ENCODE results near the gene MCL1.

MCL1 gene

GRCh38 chr1:150535511-150536287 lies 43.7 kb downstream of the MCL1 start:
- DNase-seq = no peak

- DNase-seq = no peak
These were observed 45.4 kb downstream of the MCL1 start for GRCh38 chr1:150534002-150534401.

DNA sequence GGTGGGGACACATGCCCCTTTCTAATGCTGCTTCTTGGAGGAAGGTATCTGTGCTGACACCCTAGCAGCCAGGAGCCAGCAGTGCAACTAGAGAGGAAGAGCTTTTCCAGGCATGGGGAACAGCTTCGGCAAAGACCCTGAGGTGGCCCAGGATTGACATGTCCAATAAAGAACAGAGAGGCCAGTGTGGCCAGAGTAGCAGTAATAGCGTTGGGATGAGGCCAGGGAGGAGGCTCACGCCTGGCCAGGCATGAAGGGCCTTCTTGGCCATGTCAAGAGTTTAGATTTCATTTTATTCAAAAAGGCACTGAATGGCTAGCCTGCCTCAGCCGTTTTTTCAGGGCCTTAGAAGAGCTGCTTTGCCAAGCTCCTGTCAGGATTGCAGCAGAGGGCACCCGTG lies 46.5 kb downstream of the MCL1 start:
- DNase-seq = no peak

DNA sequence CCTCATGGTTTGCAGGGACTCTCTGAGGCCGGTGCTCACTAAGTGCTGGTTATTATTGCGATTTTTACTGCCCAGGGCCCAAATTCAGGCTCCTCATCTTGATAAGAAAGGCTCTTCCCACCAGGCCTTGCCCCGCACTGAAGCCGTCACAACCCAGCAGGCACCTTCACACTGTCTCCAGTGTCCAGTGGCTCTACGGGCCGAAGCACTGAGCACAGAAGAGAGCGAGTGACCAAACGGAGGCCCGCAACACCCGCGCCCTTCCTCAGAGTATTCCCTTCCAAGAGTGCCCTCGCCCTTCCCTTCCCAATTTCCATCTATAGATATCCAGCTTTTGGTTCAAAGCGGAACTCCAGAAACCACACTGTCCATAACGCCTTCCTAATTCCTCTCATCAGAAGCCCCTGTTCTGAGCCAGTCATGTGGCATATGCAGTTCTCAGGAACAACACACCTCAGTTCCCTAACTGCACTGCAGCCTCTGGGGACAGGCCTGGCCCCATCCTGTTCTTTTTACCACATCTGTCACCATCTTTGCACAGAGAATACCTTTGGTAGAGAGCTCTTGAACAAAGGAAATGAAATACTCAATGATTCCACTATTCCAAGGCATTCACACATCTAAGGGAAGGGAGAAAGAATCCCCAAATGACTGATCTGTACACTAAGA lies 48.8 kb downstream of the MCL1 start:
- no peak for DNase-seq

DNA sequence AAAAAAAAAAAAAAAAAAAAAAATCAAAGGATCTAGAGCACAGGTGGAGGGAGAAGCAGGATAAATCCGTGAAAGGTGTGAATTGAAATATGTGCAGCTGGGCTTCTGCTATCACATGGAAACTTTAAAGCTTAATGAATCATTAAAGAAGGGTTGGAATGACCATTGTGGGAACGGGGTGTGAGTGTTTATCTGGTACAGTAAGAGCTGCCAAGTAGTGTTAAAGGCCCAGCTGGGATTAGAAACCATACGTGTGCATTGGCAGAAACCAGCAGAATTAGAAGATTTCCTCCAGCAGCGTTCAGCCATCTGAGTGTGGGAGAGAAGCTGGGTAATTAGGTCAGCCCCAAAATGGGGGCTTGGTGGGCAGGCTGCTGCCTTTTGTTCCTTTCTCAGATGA lies 50.4 kb downstream of the MCL1 start:
- no peak for DNase-seq

GRCh38 chr1:150528196-150528595 lies 51.2 kb downstream of the MCL1 start:
- no peak for DNase-seq

DNA sequence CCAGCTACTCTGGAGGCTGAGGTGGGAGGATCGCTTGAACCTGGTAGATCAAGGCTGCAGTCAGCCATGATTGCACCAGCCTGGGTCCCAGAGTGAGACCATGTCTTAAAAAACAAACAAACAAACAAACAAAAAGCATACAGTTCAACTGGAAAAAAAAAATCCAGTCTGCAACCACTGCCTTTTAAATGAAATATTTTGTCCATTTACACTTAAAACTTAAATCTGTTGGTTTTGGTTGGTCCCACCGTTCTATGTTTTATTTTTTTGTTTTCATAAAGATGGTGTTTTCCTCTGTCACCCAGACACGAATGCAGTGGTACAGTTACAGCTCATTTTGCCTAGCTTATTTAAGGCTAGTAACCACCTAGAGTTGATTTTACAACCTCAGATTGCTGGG lies 54.1 kb downstream of the MCL1 start:
- DNase-seq = no peak

Data from DMS153 (cell line).